Endothelial cell of umbilical vein (primary cell): ENCODE measurements around the gene BAD. TPM values are rescaled to one million over a fixed set of nuclear protein-coding genes. Genes with fewer than 3 reads are reported as not detected.

Experiments used
- BruUV-seq: library from RNA; stranded (reverse); fragments of 400-500 nt; replicated peaks from 2 replicates; lab custom pipeline; 2021; lab: Mats Ljungman, UMichigan
- CTCF ChIA-PET: fragments of 300-600, 350-600 bp; sonication (Branson Sonifier 250); formaldehyde crosslinking; loops from one replicate; lab custom pipeline; 2021; ENCODE audit warnings: antibody characterized with exemption, inconsistent platforms; lab: Charles Lee
- POLR2A ChIA-PET: fragments of 300-600, 350-600 bp; sonication (Branson Sonifier 250); formaldehyde crosslinking; loops from one replicate; lab custom pipeline; 2021; ENCODE audit warnings: antibody characterized with exemption, inconsistent platforms; lab: Charles Lee
- DNase-seq: peaks from one replicate; pipeline ENCODE4 v3.0.0-alpha.2; 2011; ENCODE audit warnings: low read depth, low spot score
- FAIRE-seq: peaks from 2 replicates; lab custom pipeline; 2011; peaks lifted over from hg19 to GRCh38; lab: Jason Lieb, UNC
- H2AFZ ChIP-seq: 2 replicates; pipeline ENCODE4 v1.6.0; 2012; ENCODE audit warnings: low read depth, low read length, control low read depth, inconsistent platforms
- H3K27ac ChIP-seq: 2 replicates; pipeline ENCODE4 v1.5.1; 2011; ENCODE audit warnings: low read depth, mild to moderate bottlenecking, control low read depth, low read length, moderate library complexity; ENCODE audit not compliant: insufficient read depth
- H3K27me3 ChIP-seq, 2 experiments: 2 replicates each; pipeline versions ENCODE4 v1.6.0 to v1.6.1; 2011; ENCODE audit warnings: low read length in 2 of 2, mixed read lengths in 1 of 2; ENCODE audit not compliant: control insufficient read depth in 2 of 2, insufficient read depth in 2 of 2
- H3K36me3 ChIP-seq, 2 experiments: 2 replicates in 1 of 2; 3 replicates in 1 of 2; pipeline ENCODE4 v1.5.1; 2011; ENCODE audit warnings: low read length in 2 of 2, mild to moderate bottlenecking in 1 of 2, moderate library complexity in 1 of 2; ENCODE audit not compliant: control insufficient read depth in 2 of 2, insufficient read depth in 2 of 2; ENCODE audit errors: extremely low read depth in 1 of 2
- H3K4me1 ChIP-seq: 3 replicates; pipeline ENCODE4 v1.5.1; 2011; ENCODE audit warnings: mild to moderate bottlenecking, low read length; ENCODE audit not compliant: control insufficient read depth, insufficient read depth; ENCODE audit errors: extremely low read depth
- H3K4me2 ChIP-seq: 2 replicates; pipeline ENCODE4 v1.6.1; 2011; ENCODE audit warnings: low read length, control low read depth, mixed read lengths; ENCODE audit not compliant: insufficient read depth
- H3K4me3 ChIP-seq, 3 experiments: fragments of 200-600 bp in 1 of 3; sonication (generic), shearing (Covaris generic) in 1 of 3; replicated peaks in 1 of 3; 2 replicates each; pipeline ENCODE4 v1.5.1; 2011 to 2016; ENCODE audit warnings: control low read depth in 3 of 3, low read length in 3 of 3, mild to moderate bottlenecking in 2 of 3, inconsistent platforms in 1 of 3, low read depth in 1 of 3, moderate library complexity in 1 of 3; ENCODE audit not compliant: insufficient read depth in 1 of 3
- H3K79me2 ChIP-seq: 2 replicates; pipeline ENCODE4 v1.6.0; 2012; ENCODE audit warnings: low read length, inconsistent platforms; ENCODE audit not compliant: control insufficient read depth, insufficient read depth
- H3K9ac ChIP-seq: replicated peaks from 2 replicates; pipeline ENCODE3; 2011; ENCODE audit warnings: low read length, control low read depth; ENCODE audit not compliant: insufficient read depth; ENCODE audit errors: extremely low read depth
- H3K9me1 ChIP-seq: replicated peaks from 3 replicates; pipeline ENCODE4 v1.6.0; 2011; ENCODE audit warnings: mild to moderate bottlenecking, low read length; ENCODE audit not compliant: control insufficient read depth, insufficient read depth; ENCODE audit errors: extremely low read depth
- H3K9me3 ChIP-seq: replicated peaks from 2 replicates; pipeline ENCODE4 v1.5.1; 2012; ENCODE audit warnings: low read length, inconsistent platforms; ENCODE audit not compliant: control insufficient read depth, insufficient read depth
- H4K20me1 ChIP-seq: replicated peaks from 2 replicates; pipeline ENCODE3; 2011; ENCODE audit warnings: mild to moderate bottlenecking, low read length; ENCODE audit not compliant: control insufficient read depth, insufficient read depth; ENCODE audit errors: extremely low read depth
- EZH2 ChIP-seq: IDR thresholded peaks from 2 replicates; pipeline ENCODE4 v1.6.1; 2012; ENCODE audit warnings: borderline replicate concordance, low read depth, mild to moderate bottlenecking, moderate library complexity, low read length, inconsistent platforms; ENCODE audit not compliant: severe bottlenecking
- FOS ChIP-seq: IDR thresholded peaks from 2 replicates; pipeline ENCODE4 v1.6.1; 2011; ENCODE audit warnings: mild to moderate bottlenecking, low read length, moderate library complexity, borderline replicate concordance; ENCODE audit not compliant: insufficient read depth
- GATA2 ChIP-seq: IDR thresholded peaks from 2 replicates; pipeline ENCODE4 v1.7.0; 2011; ENCODE audit warnings: low read depth, mild to moderate bottlenecking, moderate library complexity, mixed read lengths, low read length; ENCODE audit not compliant: insufficient read length, insufficient read depth
- JUN ChIP-seq: IDR thresholded peaks from 2 replicates; pipeline ENCODE4 v1.6.1; 2011; ENCODE audit warnings: borderline replicate concordance, low read depth; ENCODE audit not compliant: insufficient read length, insufficient read depth
- MYC ChIP-seq: IDR thresholded peaks from one replicate; pipeline ENCODE4 v1.6.1; 2011; ENCODE audit warnings: mild to moderate bottlenecking, low read depth, low read length
- POLR2A ChIP-seq: IDR thresholded peaks from 2 replicates; pipeline ENCODE4 v1.6.1; 2012; ENCODE audit warnings: low read depth, mild to moderate bottlenecking, control low read depth, low read length
- POLR2AphosphoS5 ChIP-seq: IDR thresholded peaks from 2 replicates; pipeline ENCODE4 v1.6.1; 2012; ENCODE audit warnings: low read depth, mild to moderate bottlenecking, control low read depth, low read length, moderate library complexity; ENCODE audit not compliant: insufficient read depth
- dilution Hi-C: fragments of 300-500 bp; cut with MboI; formaldehyde crosslinking; loops from one replicate; pipeline ENCODE4 v1.15.0; 2019; ENCODE audit warnings: low sequenced_read_pairs; ENCODE audit not compliant: extremely low pct_ligation_motif_present
- intact Hi-C: fragments of 100-400 bp; cut with micrococcal nuclease; formaldehyde crosslinking; loops from one replicate; pipeline ENCODE4 v1.10.0; 2022
- polyA plus RNA-seq, 4 experiments: library from polyadenylated mRNA; depleted of rRNA in 3 of 4; stranded (reverse) in 3 of 4; unstranded in 1 of 4; fragments of >200 nt; gene quantifications; 2 replicates each; pipeline versions ENCODE4 v1.2.1 to v1.2.3, GENCODE V29; 2011 to 2012; ENCODE audit warnings: missing spikeins in 1 of 4
- total RNA-seq: library from RNA; stranded (reverse); gene quantifications from 2 replicates; pipeline ENCODE4 v1.2.3, GENCODE V29; 2021
- TF ChIP-seq, protein P1 (sequence below): IDR thresholded peaks from 2 replicates; pipeline ENCODE4 v1.6.1; 2011; ENCODE audit not compliant: insufficient read depth, insufficient read length
- TF ChIP-seq, protein P2 (sequence below), 2 donors: IDR thresholded peaks; 1 replicate in 1 of 2; 2 replicates in 1 of 2; pipeline ENCODE4 v1.5.1; 2011; ENCODE audit warnings: low read length in 2 of 2, mild to moderate bottlenecking in 2 of 2, moderate library complexity in 2 of 2, control low read depth in 1 of 2, inconsistent platforms in 1 of 2, low read depth in 1 of 2; ENCODE audit not compliant: insufficient read depth in 1 of 2; ENCODE audit errors: extremely low read depth in 1 of 2

The BAD gene
- total and polyA plus RNA-seq, 2 donors (not counting 3 experiments of a cell fraction or from before 2014, with no cell fraction given): 65.3 to 88.0 TPM

DNA sequence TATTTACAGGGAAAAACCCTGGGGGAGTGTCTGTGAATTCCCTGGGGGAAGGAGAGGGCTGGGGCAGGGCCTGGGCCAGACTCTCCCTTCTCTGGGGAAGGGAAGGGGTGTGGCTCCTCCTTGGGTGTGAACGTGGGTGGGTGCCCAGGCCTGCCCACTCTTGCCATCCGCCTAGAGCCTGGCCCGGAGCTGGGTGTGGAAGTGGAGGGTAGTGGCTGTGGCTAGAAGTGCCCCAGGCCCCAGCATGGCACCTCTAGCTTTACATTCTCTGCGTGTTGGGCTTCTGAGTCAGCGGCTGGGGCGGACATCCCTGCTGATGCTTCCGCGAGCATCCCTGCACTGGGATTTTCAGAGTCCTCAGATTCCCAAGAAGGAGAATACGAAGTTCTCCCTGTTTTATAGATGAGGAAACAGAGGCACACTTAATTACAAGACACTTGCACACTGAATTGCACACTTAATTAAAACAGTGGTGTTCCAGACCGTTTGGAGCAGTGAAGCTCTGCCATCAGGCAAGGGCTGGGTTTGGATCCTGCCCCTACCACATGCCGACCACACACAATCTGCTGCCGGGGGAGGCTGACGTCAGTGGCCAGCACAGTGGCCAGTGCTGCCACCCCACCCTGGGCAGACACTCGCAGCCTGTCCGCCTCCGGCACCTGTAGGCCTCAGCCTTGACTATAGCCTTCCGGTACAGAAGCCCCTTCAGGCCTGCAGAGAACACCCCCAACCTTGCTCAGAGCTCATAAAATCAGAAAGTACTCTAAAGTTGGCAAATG lies 7.6 kb downstream of the BAD start:
- Histone ChIP-seq H3K4me1 (peaks cover under 1% of the 10 kb centered on the region), H3K27me3 (no peaks in the 10 kb centered on the region), H3K36me3 (peaks cover 2 to 16% of the 10 kb centered on the region in 2 experiments), H4K20me1 (no peaks in the 10 kb centered on the region), H3K27ac (no peak overlapping the region), H3K9me3 (no peaks in the 10 kb centered on the region), H3K9ac (no peak overlapping the region), H3K4me3 (no peak overlapping the region), H2AFZ (no peak overlapping the region), H3K9me1 (no peaks in the 10 kb centered on the region), H3K4me2 (no peak overlapping the region), H3K79me2 (no peaks in the 10 kb centered on the region)
- no TSS peak for BruUV-seq
- POLR2A ChIA-PET: no interaction called here
- no peak for TF ChIP-seq POLR2AphosphoS5
- TF ChIP-seq JUN: no peak
- TF ChIP-seq, protein P1, sequence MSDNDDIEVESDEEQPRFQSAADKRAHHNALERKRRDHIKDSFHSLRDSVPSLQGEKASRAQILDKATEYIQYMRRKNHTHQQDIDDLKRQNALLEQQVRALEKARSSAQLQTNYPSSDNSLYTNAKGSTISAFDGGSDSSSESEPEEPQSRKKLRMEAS: no peak
- TF ChIP-seq, protein P2, sequence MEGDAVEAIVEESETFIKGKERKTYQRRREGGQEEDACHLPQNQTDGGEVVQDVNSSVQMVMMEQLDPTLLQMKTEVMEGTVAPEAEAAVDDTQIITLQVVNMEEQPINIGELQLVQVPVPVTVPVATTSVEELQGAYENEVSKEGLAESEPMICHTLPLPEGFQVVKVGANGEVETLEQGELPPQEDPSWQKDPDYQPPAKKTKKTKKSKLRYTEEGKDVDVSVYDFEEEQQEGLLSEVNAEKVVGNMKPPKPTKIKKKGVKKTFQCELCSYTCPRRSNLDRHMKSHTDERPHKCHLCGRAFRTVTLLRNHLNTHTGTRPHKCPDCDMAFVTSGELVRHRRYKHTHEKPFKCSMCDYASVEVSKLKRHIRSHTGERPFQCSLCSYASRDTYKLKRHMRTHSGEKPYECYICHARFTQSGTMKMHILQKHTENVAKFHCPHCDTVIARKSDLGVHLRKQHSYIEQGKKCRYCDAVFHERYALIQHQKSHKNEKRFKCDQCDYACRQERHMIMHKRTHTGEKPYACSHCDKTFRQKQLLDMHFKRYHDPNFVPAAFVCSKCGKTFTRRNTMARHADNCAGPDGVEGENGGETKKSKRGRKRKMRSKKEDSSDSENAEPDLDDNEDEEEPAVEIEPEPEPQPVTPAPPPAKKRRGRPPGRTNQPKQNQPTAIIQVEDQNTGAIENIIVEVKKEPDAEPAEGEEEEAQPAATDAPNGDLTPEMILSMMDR (IDR thresholded peaks at IDR 0.05; ENCODE audit: extremely low read depth in 1 of 2, insufficient read depth in 1 of 2, low read depth in 1 of 2, low read length in 2 of 2): no peak
- TF ChIP-seq GATA2: no peak
- TF ChIP-seq MYC: no peak
- TF ChIP-seq FOS: no peak
- no peak for TF ChIP-seq POLR2A
- no peak for TF ChIP-seq EZH2
- FAIRE-seq: no peak
- dilution Hi-C loops: no loop called here
- CTCF ChIA-PET: interaction anchor here (0.6 to 4.4 kb wide), 3 partner anchors 24 to 1467 kb away, joined by 3 to 20 read pairs (median 3); partner anchors contain the start of gene CATSPERZ
- DNase-seq: no peak
- intact Hi-C loops: no loop called here
